ENCODE measurements around the gene LIPJ. TPM values are rescaled to one million over a fixed set of nuclear protein-coding genes. Genes with fewer than 3 reads are reported as not detected.

The LIPJ gene
- total RNA-seq, 5 donors from 2014 or later (not counting 1 experiment from before 2014, with no cell fraction given), result 0.09 to 0.21 (median 0.16) TPM; not detected in 2

GRCh38 chr10:88624840-88625239 lies 38.3 kb downstream of the LIPJ start:
- H3K27me3 ChIP-seq (replicated peaks in 1 of 2; ENCODE audit: control insufficient read depth in 2 of 2, extremely low read depth in 1 of 2, insufficient read depth in 2 of 2, low read length in 1 of 2), result no peaks in the 10 kb centered on the region
- Mint-ChIP-seq H3K9me3 (no peaks in the 10 kb centered on the region), H3K4me1 (no peaks in the 10 kb centered on the region), H3K36me3 (no peaks in the 10 kb centered on the region), H3K4me3 (no peak overlapping the region), H3K27me3 (no peaks in the 10 kb centered on the region), H3K27ac (no peak overlapping the region)
- H3K4me3 ChIP-seq (ENCODE audit: control insufficient read depth in 1 of 2, extremely low read depth in 1 of 2, low read length in 1 of 2), result no peak overlapping the region
- DNase-seq (no peak), ATAC-seq (replicated peaks in 1 of 4) (no peak)
- CTCF ChIA-PET, result no interaction called here
- no peak overlapping the region for H3K27ac ChIP-seq (ENCODE audit: low read length)
- no peaks in the 10 kb centered on the region for H3K9me3 ChIP-seq
- no peaks in the 10 kb centered on the region for H3K36me3 ChIP-seq (ENCODE audit: control insufficient read depth in 2 of 2, extremely low read depth in 1 of 2, insufficient read depth in 1 of 2, low read length in 1 of 2)
- POLR2A ChIA-PET, result no interaction called here
- H3K4me1 ChIP-seq (ENCODE audit: control insufficient read depth in 1 of 2, extremely low read depth in 1 of 2, insufficient read depth in 2 of 2, low read length in 2 of 2), result no peaks in the 10 kb centered on the region

GRCh38 chr10:88640186-88640585 lies 53.6 kb downstream of the LIPJ start:
- Histone ChIP-seq H3K4me1 (ENCODE audit: control insufficient read depth in 1 of 2, extremely low read depth in 1 of 2, insufficient read depth in 2 of 2, low read length in 2 of 2) (no peaks in the 10 kb centered on the region), H3K9me3 (no peaks in the 10 kb centered on the region), H3K27me3 (replicated peaks in 1 of 2; ENCODE audit: control insufficient read depth in 2 of 2, extremely low read depth in 1 of 2, insufficient read depth in 2 of 2, low read length in 1 of 2) (peaks cover 0 to 5% of the 10 kb centered on the region in 2 experiments), H3K36me3 (ENCODE audit: control insufficient read depth in 2 of 2, extremely low read depth in 1 of 2, insufficient read depth in 1 of 2, low read length in 1 of 2) (no peaks in the 10 kb centered on the region), H3K4me3 (ENCODE audit: control insufficient read depth in 1 of 2, extremely low read depth in 1 of 2, low read length in 1 of 2) (no peak overlapping the region), H3K27ac (ENCODE audit: low read length) (no peak overlapping the region)
- no peak overlapping the region for H3K4me3 Mint-ChIP-seq
- H3K27ac Mint-ChIP-seq, result no peak overlapping the region
- ATAC-seq (replicated peaks in 1 of 4), result no peak
- peaks cover 16 to 19% of the 10 kb centered on the region in 2 donors for H3K27me3 Mint-ChIP-seq
- ChIA-PET POLR2A (no interaction called here), CTCF (no interaction called here)
- H3K36me3 Mint-ChIP-seq, result no peaks in the 10 kb centered on the region
- no peaks in the 10 kb centered on the region for H3K4me1 Mint-ChIP-seq
- no peak for DNase-seq
- H3K9me3 Mint-ChIP-seq, result no peaks in the 10 kb centered on the region
- WGBS (ENCODE audit: insufficient coverage), result no CpG with 5 or more reads among the region's 2 CpGs

GRCh38 chr10:88642209-88642608 lies 55.6 kb downstream of the LIPJ start:
- Histone ChIP-seq H3K4me3 (ENCODE audit: control insufficient read depth in 1 of 2, extremely low read depth in 1 of 2, low read length in 1 of 2) (no peak overlapping the region), H3K36me3 (ENCODE audit: control insufficient read depth in 2 of 2, extremely low read depth in 1 of 2, insufficient read depth in 1 of 2, low read length in 1 of 2) (no peaks in the 10 kb centered on the region), H3K9me3 (no peaks in the 10 kb centered on the region), H3K27me3 (replicated peaks in 1 of 2; ENCODE audit: control insufficient read depth in 2 of 2, extremely low read depth in 1 of 2, insufficient read depth in 2 of 2, low read length in 1 of 2) (peaks cover 0 to 5% of the 10 kb centered on the region in 2 experiments), H3K27ac (ENCODE audit: low read length) (no peak overlapping the region), H3K4me1 (ENCODE audit: control insufficient read depth in 1 of 2, extremely low read depth in 1 of 2, insufficient read depth in 2 of 2, low read length in 2 of 2) (no peaks in the 10 kb centered on the region)
- DNase-seq (no peak), ATAC-seq (replicated peaks in 1 of 4) (no peak)
- Mint-ChIP-seq H3K4me1 (no peaks in the 10 kb centered on the region), H3K9me3 (no peaks in the 10 kb centered on the region), H3K36me3 (no peaks in the 10 kb centered on the region), H3K4me3 (no peak overlapping the region), H3K27ac (no peak overlapping the region), H3K27me3 (peaks cover 14 to 17% of the 10 kb centered on the region in 2 donors)
- 98% methylated on average over 4 of the region's 6 CpGs for WGBS (ENCODE audit: insufficient coverage)
- ChIA-PET CTCF (no interaction called here), POLR2A (no interaction called here)

GRCh38 chr10:88642963-88643362 lies 56.4 kb downstream of the LIPJ start:
- Mint-ChIP-seq H3K9me3 (no peaks in the 10 kb centered on the region), H3K4me1 (no peaks in the 10 kb centered on the region), H3K27ac (no peak overlapping the region), H3K27me3 (peaks cover 11 to 15% of the 10 kb centered on the region in 2 donors), H3K4me3 (no peak overlapping the region), H3K36me3 (no peaks in the 10 kb centered on the region)
- Histone ChIP-seq H3K4me1 (ENCODE audit: control insufficient read depth in 1 of 2, extremely low read depth in 1 of 2, insufficient read depth in 2 of 2, low read length in 2 of 2) (no peaks in the 10 kb centered on the region), H3K27me3 (replicated peaks in 1 of 2; ENCODE audit: control insufficient read depth in 2 of 2, extremely low read depth in 1 of 2, insufficient read depth in 2 of 2, low read length in 1 of 2) (peaks cover 0 to under 1% of the 10 kb centered on the region in 2 experiments), H3K4me3 (ENCODE audit: control insufficient read depth in 1 of 2, extremely low read depth in 1 of 2, low read length in 1 of 2) (no peak overlapping the region), H3K36me3 (ENCODE audit: control insufficient read depth in 2 of 2, extremely low read depth in 1 of 2, insufficient read depth in 1 of 2, low read length in 1 of 2) (no peaks in the 10 kb centered on the region), H3K9me3 (no peaks in the 10 kb centered on the region), H3K27ac (ENCODE audit: low read length) (no peak overlapping the region)
- ATAC-seq (replicated peaks in 1 of 4) (no peak), DNase-seq (no peak)
- POLR2A ChIA-PET, result no interaction called here
- CTCF ChIA-PET, result no interaction called here

- Histone ChIP-seq H3K27me3 (replicated peaks in 1 of 2; ENCODE audit: control insufficient read depth in 2 of 2, extremely low read depth in 1 of 2, insufficient read depth in 2 of 2, low read length in 1 of 2) (no peaks in the 10 kb centered on the region), H3K9me3 (no peaks in the 10 kb centered on the region), H3K27ac (ENCODE audit: low read length) (no peak overlapping the region), H3K36me3 (ENCODE audit: control insufficient read depth in 2 of 2, extremely low read depth in 1 of 2, insufficient read depth in 1 of 2, low read length in 1 of 2) (no peaks in the 10 kb centered on the region), H3K4me3 (ENCODE audit: control insufficient read depth in 1 of 2, extremely low read depth in 1 of 2, low read length in 1 of 2) (no peak overlapping the region), H3K4me1 (ENCODE audit: control insufficient read depth in 1 of 2, extremely low read depth in 1 of 2, insufficient read depth in 2 of 2, low read length in 2 of 2) (no peaks in the 10 kb centered on the region)
- Mint-ChIP-seq H3K4me1 (no peaks in the 10 kb centered on the region), H3K27ac (no peak overlapping the region), H3K27me3 (peaks cover 7 to 11% of the 10 kb centered on the region in 2 donors), H3K4me3 (no peak overlapping the region), H3K36me3 (no peaks in the 10 kb centered on the region), H3K9me3 (no peaks in the 10 kb centered on the region)
- no peak for ATAC-seq (replicated peaks in 1 of 4)
- no CpG with 5 or more reads among the region's 2 CpGs for WGBS (ENCODE audit: insufficient coverage)
- ChIA-PET CTCF (no interaction called here), POLR2A (no interaction called here)
- DNase-seq, result no peak
These were observed 60.6 kb downstream of the LIPJ start for GRCh38 chr10:88647061-88647615.

GRCh38 chr10:88651101-88651551 lies 64.6 kb downstream of the LIPJ start:
- no peaks in the 10 kb centered on the region for H3K9me3 Mint-ChIP-seq
- H3K4me1 Mint-ChIP-seq, result no peaks in the 10 kb centered on the region
- Histone ChIP-seq H3K4me3 (ENCODE audit: control insufficient read depth in 1 of 2, extremely low read depth in 1 of 2, low read length in 1 of 2) (no peak overlapping the region), H3K4me1 (ENCODE audit: control insufficient read depth in 1 of 2, extremely low read depth in 1 of 2, insufficient read depth in 2 of 2, low read length in 2 of 2) (no peaks in the 10 kb centered on the region), H3K36me3 (ENCODE audit: control insufficient read depth in 2 of 2, extremely low read depth in 1 of 2, insufficient read depth in 1 of 2, low read length in 1 of 2) (no peaks in the 10 kb centered on the region), H3K27me3 (replicated peaks in 1 of 2; ENCODE audit: control insufficient read depth in 2 of 2, extremely low read depth in 1 of 2, insufficient read depth in 2 of 2, low read length in 1 of 2) (no peaks in the 10 kb centered on the region), H3K27ac (ENCODE audit: low read length) (no peak overlapping the region), H3K9me3 (no peaks in the 10 kb centered on the region)
- ATAC-seq (replicated peaks in 1 of 4) (no peak), DNase-seq (no peak)
- H3K4me3 Mint-ChIP-seq, result no peak overlapping the region
- peaks cover 9 to 10% of the 10 kb centered on the region in 2 donors for H3K27me3 Mint-ChIP-seq
- no peaks in the 10 kb centered on the region for H3K36me3 Mint-ChIP-seq
- no peak overlapping the region for H3K27ac Mint-ChIP-seq
- CTCF ChIA-PET, result no interaction called here
- POLR2A ChIA-PET, result interaction anchor here in 1 of 2 donors (0.5 to 0.6 kb wide), 2 partner anchors 40 to 601 kb away, joined by 6 to 8 read pairs; no protein-coding TSS in a partner anchor

- H3K4me3 Mint-ChIP-seq, result no peak overlapping the region
- H3K27ac ChIP-seq (ENCODE audit: low read length), result no peak overlapping the region
- H3K36me3 Mint-ChIP-seq, result no peaks in the 10 kb centered on the region
- ATAC-seq (replicated peaks in 1 of 4), result no peak
- H3K27me3 ChIP-seq (replicated peaks in 1 of 2; ENCODE audit: control insufficient read depth in 2 of 2, extremely low read depth in 1 of 2, insufficient read depth in 2 of 2, low read length in 1 of 2), result no peaks in the 10 kb centered on the region
- no peaks in the 10 kb centered on the region for H3K4me1 Mint-ChIP-seq
- H3K9me3 Mint-ChIP-seq, result no peaks in the 10 kb centered on the region
- no peak overlapping the region for H3K4me3 ChIP-seq (ENCODE audit: control insufficient read depth in 1 of 2, extremely low read depth in 1 of 2, low read length in 1 of 2)
- ChIA-PET POLR2A (no interaction called here), CTCF (interaction anchor here in 1 of 2 donors (0.8 kb wide), 1 partner anchor 524 kb away, joined by 3 read pairs; no protein-coding TSS in a partner anchor)
- H3K27me3 Mint-ChIP-seq, result peaks cover 2 to 3% of the 10 kb centered on the region in 2 donors
- H3K9me3 ChIP-seq, result no peaks in the 10 kb centered on the region
- DNase-seq, result no peak
- no peaks in the 10 kb centered on the region for H3K36me3 ChIP-seq (ENCODE audit: control insufficient read depth in 2 of 2, extremely low read depth in 1 of 2, insufficient read depth in 1 of 2, low read length in 1 of 2)
- H3K4me1 ChIP-seq (ENCODE audit: control insufficient read depth in 1 of 2, extremely low read depth in 1 of 2, insufficient read depth in 2 of 2, low read length in 2 of 2), result no peaks in the 10 kb centered on the region
- H3K27ac Mint-ChIP-seq, result no peak overlapping the region
- WGBS (ENCODE audit: insufficient coverage), result no CpG with 5 or more reads among the region's 2 CpGs
These were observed 66.1 kb downstream of the LIPJ start for GRCh38 chr10:88652616-88653015.

All from T-cell (primary cell).